Mammary epithelial cell (primary cell): ENCODE measurements around the gene CHN2.

Source experiments
- EZH2 ChIP-seq: IDR thresholded peaks from 2 replicates; pipeline ENCODE4 v1.6.1; 2012; ENCODE audit warnings: low read length, inconsistent platforms, borderline replicate concordance
- TF ChIP-seq, protein P1 (sequence below), 2 donors: IDR thresholded peaks in 1 of 2; conservative IDR thresholded peaks in 1 of 2; 2 replicates each; pipeline ENCODE4 v1.5.1; 2011 to 2012; ENCODE audit warnings: inconsistent platforms in 2 of 2, low read length in 2 of 2, mild to moderate bottlenecking in 2 of 2, control low read depth in 1 of 2, low read depth in 1 of 2; ENCODE audit not compliant: insufficient read depth in 1 of 2; ENCODE audit errors: extremely low read depth in 1 of 2

DNA sequence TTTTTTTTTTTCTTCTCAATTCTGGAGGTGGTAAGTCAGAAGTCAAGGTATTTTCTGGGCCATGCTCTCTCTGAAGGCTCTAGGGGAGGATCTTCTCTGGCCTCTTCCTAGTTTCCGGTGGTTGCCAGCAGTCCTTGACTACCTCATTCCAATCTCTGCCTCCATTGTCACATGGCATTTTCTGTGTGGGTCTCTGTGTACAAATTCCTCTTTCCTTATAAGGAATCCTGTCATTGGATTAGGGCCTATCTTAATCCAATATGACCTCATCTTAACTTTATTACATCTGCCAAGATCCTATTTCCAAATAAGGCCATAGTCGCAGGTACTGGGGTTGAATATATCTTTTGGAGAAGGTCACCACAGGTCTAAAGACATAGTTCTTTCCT is 239.8 kb downstream of the CHN2 start:
- TF ChIP-seq, protein P1, sequence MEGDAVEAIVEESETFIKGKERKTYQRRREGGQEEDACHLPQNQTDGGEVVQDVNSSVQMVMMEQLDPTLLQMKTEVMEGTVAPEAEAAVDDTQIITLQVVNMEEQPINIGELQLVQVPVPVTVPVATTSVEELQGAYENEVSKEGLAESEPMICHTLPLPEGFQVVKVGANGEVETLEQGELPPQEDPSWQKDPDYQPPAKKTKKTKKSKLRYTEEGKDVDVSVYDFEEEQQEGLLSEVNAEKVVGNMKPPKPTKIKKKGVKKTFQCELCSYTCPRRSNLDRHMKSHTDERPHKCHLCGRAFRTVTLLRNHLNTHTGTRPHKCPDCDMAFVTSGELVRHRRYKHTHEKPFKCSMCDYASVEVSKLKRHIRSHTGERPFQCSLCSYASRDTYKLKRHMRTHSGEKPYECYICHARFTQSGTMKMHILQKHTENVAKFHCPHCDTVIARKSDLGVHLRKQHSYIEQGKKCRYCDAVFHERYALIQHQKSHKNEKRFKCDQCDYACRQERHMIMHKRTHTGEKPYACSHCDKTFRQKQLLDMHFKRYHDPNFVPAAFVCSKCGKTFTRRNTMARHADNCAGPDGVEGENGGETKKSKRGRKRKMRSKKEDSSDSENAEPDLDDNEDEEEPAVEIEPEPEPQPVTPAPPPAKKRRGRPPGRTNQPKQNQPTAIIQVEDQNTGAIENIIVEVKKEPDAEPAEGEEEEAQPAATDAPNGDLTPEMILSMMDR (conservative IDR thresholded peaks at IDR 0.05 in 1 of 2, IDR thresholded peaks at IDR 0.05 in 1 of 2; ENCODE audit: extremely low read depth in 1 of 2, insufficient read depth in 1 of 2, low read depth in 1 of 2, low read length in 2 of 2), result no peak
- no peak for TF ChIP-seq EZH2
